Choroid plexus epithelial cell (primary cell): ENCODE data around the gene TRDN.

Source experiments
- DNase-seq: peaks from one replicate; pipeline ENCODE4 v3.0.0-alpha.2; 2010; ENCODE audit warnings: low read depth
- H3K4me3 ChIP-seq: 2 replicates; pipeline ENCODE4 v1.5.1; 2011; ENCODE audit warnings: low read depth, mild to moderate bottlenecking, control low read depth, low read length, moderate library complexity
- CTCF ChIP-seq: conservative IDR thresholded peaks from 2 replicates; pipeline ENCODE4 v1.5.1; 2011; ENCODE audit warnings: low read depth, mild to moderate bottlenecking, control low read depth, inconsistent platforms, low read length, moderate library complexity

The TRDN gene

GRCh38 chr6:123171341-123172115 lies 465.2 kb downstream of the TRDN start:
- DNase-seq = no peak
- TF ChIP-seq CTCF = no peak
- H3K4me3 ChIP-seq = no peak overlapping the region

- no peak for TF ChIP-seq CTCF
- H3K4me3 ChIP-seq = no peak overlapping the region
- DNase-seq = no peak
Observed at GRCh38 chr6:123169774-123170095, 467.0 kb downstream of the TRDN start.

- H3K4me3 ChIP-seq = no peak overlapping the region
- DNase-seq = no peak
- TF ChIP-seq CTCF = no peak
Observed at GRCh38 chr6:123168892-123169773, 467.6 kb downstream of the TRDN start.

GRCh38 chr6:123168466-123168865 lies 468.3 kb downstream of the TRDN start:
- no peak for DNase-seq
- no peak for TF ChIP-seq CTCF

More at GRCh38 chr6:123168466-123168865, 468.3 kb downstream of the TRDN start:
- H3K4me3 ChIP-seq = no peak overlapping the region
